ENCODE measurements around the gene CPEB3. TPM values are rescaled to one million over a fixed set of nuclear protein-coding genes. Genes with fewer than 3 reads are reported as not detected.

Gene CPEB3
- total and polyA plus RNA-seq, 12 donors = 0.71 to 17.6 (median 13.3) TPM

DNA sequence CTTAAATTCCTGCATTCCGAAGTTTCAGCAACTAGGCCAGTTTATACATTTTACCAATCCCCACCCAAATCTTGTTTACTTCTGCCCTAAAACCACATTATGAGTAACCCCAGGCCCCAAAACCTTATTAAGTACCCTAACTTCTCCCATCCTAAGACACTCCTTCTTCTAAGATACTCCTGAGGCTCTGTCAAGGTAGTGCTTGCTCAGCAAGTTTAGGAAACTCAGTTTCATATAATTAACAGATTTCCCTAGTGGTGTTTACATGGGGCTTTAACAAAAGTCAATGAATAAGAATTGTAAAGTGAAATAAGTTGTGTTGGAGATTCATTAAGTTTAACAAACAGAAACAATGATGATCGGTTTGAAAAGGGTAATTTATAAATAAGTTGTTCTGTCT is 77.8 kb downstream of the CPEB3 start:
- peaks cover 0 to 33% (median 10%) of the 10 kb centered on the region in 9 donors for H3K4me1 ChIP-seq
- 96 to 98% methylated on average over 2 of the region's 2 CpGs for WGBS, 2 donors
- H3K4me3 ChIP-seq = no peak overlapping the region
- TF ChIP-seq, protein P1, sequence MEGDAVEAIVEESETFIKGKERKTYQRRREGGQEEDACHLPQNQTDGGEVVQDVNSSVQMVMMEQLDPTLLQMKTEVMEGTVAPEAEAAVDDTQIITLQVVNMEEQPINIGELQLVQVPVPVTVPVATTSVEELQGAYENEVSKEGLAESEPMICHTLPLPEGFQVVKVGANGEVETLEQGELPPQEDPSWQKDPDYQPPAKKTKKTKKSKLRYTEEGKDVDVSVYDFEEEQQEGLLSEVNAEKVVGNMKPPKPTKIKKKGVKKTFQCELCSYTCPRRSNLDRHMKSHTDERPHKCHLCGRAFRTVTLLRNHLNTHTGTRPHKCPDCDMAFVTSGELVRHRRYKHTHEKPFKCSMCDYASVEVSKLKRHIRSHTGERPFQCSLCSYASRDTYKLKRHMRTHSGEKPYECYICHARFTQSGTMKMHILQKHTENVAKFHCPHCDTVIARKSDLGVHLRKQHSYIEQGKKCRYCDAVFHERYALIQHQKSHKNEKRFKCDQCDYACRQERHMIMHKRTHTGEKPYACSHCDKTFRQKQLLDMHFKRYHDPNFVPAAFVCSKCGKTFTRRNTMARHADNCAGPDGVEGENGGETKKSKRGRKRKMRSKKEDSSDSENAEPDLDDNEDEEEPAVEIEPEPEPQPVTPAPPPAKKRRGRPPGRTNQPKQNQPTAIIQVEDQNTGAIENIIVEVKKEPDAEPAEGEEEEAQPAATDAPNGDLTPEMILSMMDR (IDR thresholded peaks at IDR 0.05) = no peak
- ATAC-seq = no peak
- no peaks in the 10 kb centered on the region for H3K27me3 ChIP-seq
- peaks cover 0 to 10% (median 0%) of the 10 kb centered on the region in 9 donors for H3K36me3 ChIP-seq
- DNase-seq = no peak
- H3K9me3 ChIP-seq = no peaks in the 10 kb centered on the region
- H3K27ac ChIP-seq = no peak overlapping the region
- intact Hi-C loops (cut with DNase I) = no loop called here

DNA sequence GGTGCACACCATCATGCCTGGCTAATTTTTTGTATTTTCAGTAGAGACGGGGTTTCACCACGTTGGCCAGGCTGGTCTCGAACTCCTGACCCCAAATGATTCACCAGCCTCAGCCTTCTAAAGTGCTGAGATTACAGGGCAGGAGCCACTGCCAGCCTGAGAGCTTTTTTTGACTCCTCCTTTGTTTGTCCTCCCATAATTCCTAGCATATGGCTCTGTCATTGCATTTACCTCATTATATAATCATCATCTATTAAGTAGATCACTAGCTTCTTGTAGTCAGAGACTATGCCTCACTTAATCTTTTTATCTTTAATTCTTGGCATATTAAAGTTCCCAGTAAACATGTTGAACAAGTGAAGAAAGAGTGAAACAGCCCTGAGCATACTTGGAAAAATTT is 82.1 kb downstream of the CPEB3 start:
- Histone ChIP-seq H3K9me3 (no peaks in the 10 kb centered on the region), H3K36me3 (peaks cover 0 to 15% (median 0%) of the 10 kb centered on the region in 9 donors), H3K4me1 (peaks cover 0 to 40% (median 14%) of the 10 kb centered on the region in 9 donors), H3K27me3 (no peaks in the 10 kb centered on the region), H3K27ac (peak overlapping the region in 1 of 10 donors; percentile 64), H3K4me3 (no peak overlapping the region)
- WGBS, 2 donors = 74 to 84% methylated on average over 3 of the region's 3 CpGs
- DNase-seq (no peak), ATAC-seq (no peak)
- TF ChIP-seq, protein P1 (IDR thresholded peaks at IDR 0.05) = no peak
- intact Hi-C loops (cut with DNase I) = no loop called here

DNA sequence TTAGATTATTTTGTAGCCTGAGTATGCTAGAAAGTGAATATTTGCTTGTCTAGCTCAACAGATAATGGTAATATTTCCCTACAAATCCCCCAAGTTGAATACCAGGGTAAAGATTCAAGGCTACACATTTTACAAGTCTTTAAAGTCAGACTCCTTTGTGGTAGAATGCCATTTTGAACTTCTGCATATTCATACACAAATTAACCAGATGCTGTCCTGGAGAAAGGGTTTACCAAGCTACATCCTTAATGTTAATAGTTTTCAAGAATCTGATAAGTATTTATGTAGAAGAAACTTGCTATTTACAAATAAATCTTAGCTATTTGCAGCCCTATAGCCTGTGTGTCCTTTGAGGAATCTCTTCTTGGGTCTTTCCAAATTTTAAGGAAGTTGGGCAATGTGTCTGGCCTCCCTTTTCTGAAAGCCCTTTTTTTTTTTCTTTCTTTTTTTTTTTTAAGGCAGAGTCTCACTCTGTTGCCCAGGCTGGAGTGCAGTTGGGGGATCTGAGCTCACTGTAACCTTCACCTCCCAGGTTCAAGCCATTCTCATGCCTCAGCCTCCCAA is 82.6 kb downstream of the CPEB3 start:
- Histone ChIP-seq H3K4me3 (no peak overlapping the region), H3K27ac (peak overlapping the region in 1 of 10 donors; percentile 27), H3K4me1 (peaks cover 0 to 40% (median 14%) of the 10 kb centered on the region in 9 donors), H3K27me3 (no peaks in the 10 kb centered on the region), H3K9me3 (no peaks in the 10 kb centered on the region), H3K36me3 (peaks cover 0 to 15% (median 0%) of the 10 kb centered on the region in 9 donors)
- intact Hi-C loops (cut with DNase I) = no loop called here
- DNase-seq (no peak), ATAC-seq (no peak)
- TF ChIP-seq, protein P1 (IDR thresholded peaks at IDR 0.05) = no peak

DNA sequence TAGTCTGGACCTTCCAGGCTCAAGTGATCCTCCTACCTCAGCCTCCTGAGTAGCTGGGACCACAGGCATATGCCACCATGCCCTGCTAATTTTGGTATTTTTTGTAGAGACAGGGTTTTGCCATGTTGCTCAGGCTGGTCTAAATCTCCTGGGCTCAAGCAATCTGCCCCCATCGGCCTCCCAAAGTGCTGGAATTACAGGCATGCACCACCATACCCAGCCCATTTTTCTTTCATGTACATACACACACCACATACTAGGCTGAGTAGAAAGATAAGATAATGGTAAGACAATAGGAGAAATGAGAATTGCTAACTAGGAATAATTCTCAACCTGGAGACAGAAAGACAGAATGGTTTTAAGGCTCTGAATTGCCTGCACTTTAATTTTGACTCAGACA is 83.8 kb downstream of the CPEB3 start:
- WGBS, 2 donors = 55 to 58% methylated on average over 1 of the region's 1 CpG
- no peak overlapping the region for H3K4me3 ChIP-seq
- no peaks in the 10 kb centered on the region for H3K27me3 ChIP-seq
- peaks cover 0 to 15% (median 0%) of the 10 kb centered on the region in 9 donors for H3K36me3 ChIP-seq
- TF ChIP-seq, protein P1 (IDR thresholded peaks at IDR 0.05) = no peak
- intact Hi-C loops (cut with DNase I) = no loop called here
- H3K4me1 ChIP-seq = peaks cover 0 to 40% (median 14%) of the 10 kb centered on the region in 9 donors
- H3K9me3 ChIP-seq = no peaks in the 10 kb centered on the region
- no peak for DNase-seq
- ATAC-seq = no peak
- no peak overlapping the region for H3K27ac ChIP-seq

All from heart right ventricle (tissue), 16 donors.